Small intestine (tissue), 16 donors: ENCODE data around the gene KIF16B. TPM values are rescaled to one million over a fixed set of nuclear protein-coding genes. Genes with fewer than 3 reads are reported as not detected.

Experiments
- DNase-seq, 2 donors: peaks; one replicate each; pipeline versions ENCODE4 v3.0.0 to v3.0.0-alpha.2; 2013
- FAIRE-seq: peaks from 2 replicates; lab custom pipeline; 2012; peaks lifted over from hg19 to GRCh38; lab: Jason Lieb, UNC
- H3K27ac ChIP-seq, 3 donors: one replicate each; pipeline ENCODE4 v1.5.1; 2013; ENCODE audit warnings: low read length in 2 of 3, mild to moderate bottlenecking in 2 of 3, control low read depth in 1 of 3, inconsistent platforms in 1 of 3, low read depth in 1 of 3, moderate library complexity in 1 of 3
- H3K27me3 ChIP-seq, 3 donors: one replicate each; pipeline ENCODE4 v1.6.1; 2013; ENCODE audit warnings: low read length in 3 of 3, inconsistent platforms in 1 of 3; ENCODE audit not compliant: control insufficient read depth in 3 of 3, insufficient read depth in 3 of 3
- H3K36me3 ChIP-seq, 3 donors: one replicate each; pipeline ENCODE4 v1.6.1; 2013; ENCODE audit warnings: low read length in 3 of 3, inconsistent platforms in 1 of 3, low read depth in 1 of 3, mild to moderate bottlenecking in 1 of 3, moderate library complexity in 1 of 3; ENCODE audit not compliant: control insufficient read depth in 3 of 3, insufficient read depth in 2 of 3
- H3K4me1 ChIP-seq, 3 donors: one replicate each; pipeline ENCODE4 v1.6.1; 2013; ENCODE audit warnings: low read length in 2 of 3, inconsistent platforms in 1 of 3, low read depth in 1 of 3, mild to moderate bottlenecking in 1 of 3, moderate library complexity in 1 of 3; ENCODE audit not compliant: control insufficient read depth in 3 of 3, insufficient read depth in 2 of 3
- H3K4me3 ChIP-seq, 3 donors: one replicate each; pipeline ENCODE4 v1.5.1; 2013; ENCODE audit warnings: low read length in 3 of 3, control low read depth in 1 of 3, inconsistent platforms in 1 of 3, low read depth in 1 of 3, mild to moderate bottlenecking in 1 of 3, moderate library complexity in 1 of 3
- H3K9me3 ChIP-seq, 2 donors: one replicate each; pipeline ENCODE4 v1.6.1; 2013; ENCODE audit warnings: low read depth in 1 of 2, low read length in 1 of 2; ENCODE audit not compliant: control insufficient read depth in 2 of 2, insufficient read depth in 1 of 2
- WGBS, 3 donors: extraction: QIAGEN DNeasy Blood & Tissue Kit; methylation state at CpG; one replicate each; pipeline ENCODE4 v1.1.7; 2013; 5-methylcytosine and 5-hydroxymethylcytosine counted together
- long read RNA-seq, 10 donors: transcript quantifications; one replicate each; lab custom pipeline, GENCODE V29; 2026
- polyA plus RNA-seq, 4 donors: library from polyadenylated mRNA; stranded (reverse) in 3 of 4; unstranded in 1 of 4; fragments of 200-250 nt in 3 of 4; fragments of 120-200 nt in 1 of 4; gene quantifications; one replicate each; pipeline versions ENCODE4 v1.2.1 to v1.2.3, GENCODE V29; 2013
- donor health status: healthy with polysubstance abuse.
- donor health status: control.
- donor health status: control.
- donor health status: Bipolar disorder and iron deficiency.
- donor health status: healthy.

Gene KIF16B, protein sequence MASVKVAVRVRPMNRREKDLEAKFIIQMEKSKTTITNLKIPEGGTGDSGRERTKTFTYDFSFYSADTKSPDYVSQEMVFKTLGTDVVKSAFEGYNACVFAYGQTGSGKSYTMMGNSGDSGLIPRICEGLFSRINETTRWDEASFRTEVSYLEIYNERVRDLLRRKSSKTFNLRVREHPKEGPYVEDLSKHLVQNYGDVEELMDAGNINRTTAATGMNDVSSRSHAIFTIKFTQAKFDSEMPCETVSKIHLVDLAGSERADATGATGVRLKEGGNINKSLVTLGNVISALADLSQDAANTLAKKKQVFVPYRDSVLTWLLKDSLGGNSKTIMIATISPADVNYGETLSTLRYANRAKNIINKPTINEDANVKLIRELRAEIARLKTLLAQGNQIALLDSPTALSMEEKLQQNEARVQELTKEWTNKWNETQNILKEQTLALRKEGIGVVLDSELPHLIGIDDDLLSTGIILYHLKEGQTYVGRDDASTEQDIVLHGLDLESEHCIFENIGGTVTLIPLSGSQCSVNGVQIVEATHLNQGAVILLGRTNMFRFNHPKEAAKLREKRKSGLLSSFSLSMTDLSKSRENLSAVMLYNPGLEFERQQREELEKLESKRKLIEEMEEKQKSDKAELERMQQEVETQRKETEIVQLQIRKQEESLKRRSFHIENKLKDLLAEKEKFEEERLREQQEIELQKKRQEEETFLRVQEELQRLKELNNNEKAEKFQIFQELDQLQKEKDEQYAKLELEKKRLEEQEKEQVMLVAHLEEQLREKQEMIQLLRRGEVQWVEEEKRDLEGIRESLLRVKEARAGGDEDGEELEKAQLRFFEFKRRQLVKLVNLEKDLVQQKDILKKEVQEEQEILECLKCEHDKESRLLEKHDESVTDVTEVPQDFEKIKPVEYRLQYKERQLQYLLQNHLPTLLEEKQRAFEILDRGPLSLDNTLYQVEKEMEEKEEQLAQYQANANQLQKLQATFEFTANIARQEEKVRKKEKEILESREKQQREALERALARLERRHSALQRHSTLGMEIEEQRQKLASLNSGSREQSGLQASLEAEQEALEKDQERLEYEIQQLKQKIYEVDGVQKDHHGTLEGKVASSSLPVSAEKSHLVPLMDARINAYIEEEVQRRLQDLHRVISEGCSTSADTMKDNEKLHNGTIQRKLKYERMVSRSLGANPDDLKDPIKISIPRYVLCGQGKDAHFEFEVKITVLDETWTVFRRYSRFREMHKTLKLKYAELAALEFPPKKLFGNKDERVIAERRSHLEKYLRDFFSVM (N-terminal part only)
- 10 to 100 TPM; 12.4 to 46.7 (median 28.0) TPM for polyA plus RNA-seq
- long read RNA-seq, donor 1, partial matches to known transcripts: 5 of 10 reads
- long read RNA-seq, donor 1, other reads (novel, unspliced or antisense): 5 of 10 reads
- long read RNA-seq, donor 2: 0 reads
- long read RNA-seq, donor 3, partial matches to known transcripts: 0 of 1 reads
- long read RNA-seq, donor 3, other reads (novel, unspliced or antisense): 0 of 1 reads
- long read RNA-seq, donor 4: 0 reads
- long read RNA-seq, donor 5, partial matches to known transcripts: 14 of 60 reads
- long read RNA-seq, donor 5, other reads (novel, unspliced or antisense): 46 of 60 reads
- long read RNA-seq, donor 6: 0 reads
- long read RNA-seq, donor 7: 0 reads
- long read RNA-seq, donor 8: 0 reads
- long read RNA-seq, donor 9: 0 reads
- long read RNA-seq, donor 10: 0 reads

- 8 to 10% (median 9%) methylated on average over 48 to 65 of the region's 65 CpGs for WGBS, 3 donors
- Histone ChIP-seq H3K27ac (peak within 1 kb of the TSS; percentile 67 to 82 (median 78)), H3K4me3 (peak within 1 kb of the TSS; percentile 78 to 89 (median 88)), H3K9me3 (no peaks in the 10 kb centered on the region), H3K36me3 (no peaks in the 10 kb centered on the region), H3K4me1 (peaks cover 4 to 15% (median 10%) of the 10 kb centered on the region in 3 donors), H3K27me3 (no peaks in the 10 kb centered on the region)
- DNase-seq (peak; percentile 93 to 98), FAIRE-seq (no peak)
These were observed at the start of gene KIF16B for GRCh38 chr20:16573001-16573965. KIF16B (minus strand) TSS chr20:16573448; CDS start chr20:16573275, 173 bp downstream.

DNA sequence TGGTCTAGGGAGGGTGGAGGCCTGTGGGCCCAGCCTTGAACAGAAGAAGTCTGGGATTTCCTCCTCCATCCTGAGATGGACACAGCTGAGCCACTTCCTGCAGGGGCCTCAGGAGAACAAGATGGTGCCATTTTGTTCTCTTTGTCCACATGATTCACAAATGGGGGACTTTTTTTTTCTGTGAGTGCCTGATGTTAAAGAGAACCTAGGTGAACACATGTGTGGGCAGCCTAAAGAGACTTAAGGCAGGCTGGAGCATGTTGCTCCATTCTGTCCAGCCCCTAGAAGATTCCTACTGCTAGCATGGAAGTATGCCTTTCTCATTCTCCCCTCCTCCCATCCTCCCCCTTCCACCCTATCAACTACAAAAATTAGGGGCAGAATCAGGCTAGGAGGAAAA, 49.3 kb upstream of the KIF16B start:
- Histone ChIP-seq H3K4me1 (no peaks in the 10 kb centered on the region), H3K36me3 (no peaks in the 10 kb centered on the region), H3K4me3 (no peak overlapping the region), H3K27ac (no peak overlapping the region), H3K27me3 (no peaks in the 10 kb centered on the region), H3K9me3 (peaks cover 0 to 5% of the 10 kb centered on the region in 2 donors)
- DNase-seq: no peak
- no peak for FAIRE-seq

DNA sequence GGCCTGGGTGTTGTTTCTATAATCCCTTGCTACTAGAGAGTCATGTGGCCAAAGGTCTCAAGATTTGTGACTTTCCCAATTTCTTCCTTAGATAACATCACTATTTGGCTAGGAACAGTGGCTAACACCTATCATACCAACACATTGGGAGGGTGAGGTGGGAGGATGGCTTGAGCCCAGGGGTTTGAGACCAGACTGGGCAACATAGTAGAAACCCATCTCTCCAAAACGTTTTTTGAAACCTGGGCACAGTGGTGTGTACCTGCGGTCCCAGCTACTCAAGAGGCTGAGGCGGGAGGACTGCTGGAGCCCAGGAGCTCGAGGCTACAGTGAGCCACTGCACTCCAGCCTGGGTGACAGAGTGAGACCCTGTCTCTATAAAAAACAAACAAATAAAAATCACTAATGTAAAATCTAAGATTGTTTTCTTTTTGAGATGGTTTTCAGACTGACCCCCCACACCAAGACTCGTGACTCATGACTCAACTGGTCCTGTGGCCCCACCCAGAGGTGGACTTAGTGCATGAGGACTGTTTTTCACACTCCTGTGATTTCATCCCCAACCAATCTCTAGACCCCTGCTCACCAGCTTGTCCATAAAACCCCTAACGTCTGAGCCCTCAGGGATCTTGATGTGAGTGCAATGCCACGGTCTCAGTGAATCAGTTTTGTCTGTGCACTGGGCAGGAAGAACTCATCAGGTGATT, 48.3 kb upstream of the KIF16B start:
- WGBS, 3 donors: 73 to 83% (median 82%) methylated on average over 7 of the region's 7 CpGs
- Histone ChIP-seq H3K27me3 (no peaks in the 10 kb centered on the region), H3K9me3 (peaks cover 0 to 12% of the 10 kb centered on the region in 2 donors), H3K36me3 (no peaks in the 10 kb centered on the region), H3K4me1 (no peaks in the 10 kb centered on the region), H3K27ac (no peak overlapping the region), H3K4me3 (no peak overlapping the region)
- FAIRE-seq (no peak), DNase-seq (no peak)

DNA sequence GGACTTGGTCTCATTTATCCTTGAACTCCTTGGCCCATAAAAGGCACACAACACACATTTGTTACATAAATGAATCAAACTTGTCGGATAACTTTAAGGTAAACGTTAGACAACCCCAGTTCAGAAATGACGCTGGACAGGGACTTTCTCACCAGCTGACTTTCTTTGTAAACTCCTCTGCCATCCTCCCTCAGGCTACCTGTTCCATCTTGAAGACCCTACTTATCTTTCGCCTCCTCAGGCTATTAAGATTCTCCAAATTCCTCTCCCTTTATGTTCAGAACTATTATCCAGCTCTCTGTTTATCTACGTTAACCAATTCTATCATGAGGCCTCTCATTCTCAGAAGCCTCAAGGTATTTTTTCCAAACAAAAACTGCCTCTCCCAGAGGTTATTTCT, 47.7 kb upstream of the KIF16B start:
- Histone ChIP-seq H3K27ac (no peak overlapping the region), H3K27me3 (no peaks in the 10 kb centered on the region), H3K36me3 (no peaks in the 10 kb centered on the region), H3K9me3 (peaks cover 0 to 13% of the 10 kb centered on the region in 2 donors), H3K4me1 (peaks cover 0 to 1% (median 1%) of the 10 kb centered on the region in 3 donors), H3K4me3 (no peak overlapping the region)
- DNase-seq (no peak), FAIRE-seq (no peak)
- 83 to 85% (median 84%) methylated on average over 5 of the region's 5 CpGs for WGBS, 3 donors

GRCh38 chr20:16619953-16620352, 46.7 kb upstream of the KIF16B start:
- H3K4me3 ChIP-seq: no peak overlapping the region
- FAIRE-seq (no peak), DNase-seq (peak in 1 of 2 donors; percentile 32)
- no peak overlapping the region for H3K27ac ChIP-seq
- H3K27me3 ChIP-seq: no peaks in the 10 kb centered on the region
- H3K4me1 ChIP-seq: peaks cover 0 to 10% (median 6%) of the 10 kb centered on the region in 3 donors
- H3K36me3 ChIP-seq: no peaks in the 10 kb centered on the region
- WGBS, 3 donors: 81 to 100% (median 92%) methylated on average over 1 of the region's 1 CpG
- H3K9me3 ChIP-seq: peaks cover 0 to 13% of the 10 kb centered on the region in 2 donors

GRCh38 chr20:16617056-16617455, 43.8 kb upstream of the KIF16B start:
- no peaks in the 10 kb centered on the region for H3K27me3 ChIP-seq
- no peaks in the 10 kb centered on the region for H3K36me3 ChIP-seq
- no peak overlapping the region for H3K27ac ChIP-seq
- 97 to 100% (median 98%) methylated on average over 2 of the region's 2 CpGs for WGBS, 3 donors
- FAIRE-seq (no peak), DNase-seq (no peak)
- peaks cover 0 to 12% (median 10%) of the 10 kb centered on the region in 3 donors for H3K4me1 ChIP-seq
- peaks cover 0 to 13% of the 10 kb centered on the region in 2 donors for H3K9me3 ChIP-seq
- no peak overlapping the region for H3K4me3 ChIP-seq
